ENCODE data around the gene SLC2A5.

SLC2A5 gene

DNA sequence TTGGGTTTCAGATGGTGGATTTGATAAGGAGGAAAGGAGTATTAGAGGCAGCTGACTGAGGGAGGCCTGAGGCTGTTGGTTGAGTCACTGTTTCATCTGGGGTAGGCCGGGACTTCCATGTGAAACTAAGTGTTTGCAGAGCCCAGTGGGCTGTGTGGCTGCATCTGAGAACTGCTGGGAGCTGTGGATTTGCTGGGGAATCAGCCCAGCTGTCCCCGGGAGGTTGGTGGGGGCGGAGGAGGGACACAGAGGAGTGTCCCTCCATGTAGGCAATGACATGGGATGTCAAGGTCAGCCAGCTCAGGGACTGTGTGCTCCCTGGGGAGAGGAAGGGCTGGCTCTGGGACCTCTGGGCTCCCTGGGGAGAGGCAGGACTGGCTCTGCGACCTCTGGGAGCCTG, 79.6 kb downstream of the SLC2A5 start:
- H3K9me3 ChIP-seq (ENCODE audit: severe bottlenecking): no peaks in the 10 kb centered on the region
- H3K27ac ChIP-seq: no peak overlapping the region
- no peaks in the 10 kb centered on the region for H3K36me3 ChIP-seq
- TF ChIP-seq, protein P1, sequence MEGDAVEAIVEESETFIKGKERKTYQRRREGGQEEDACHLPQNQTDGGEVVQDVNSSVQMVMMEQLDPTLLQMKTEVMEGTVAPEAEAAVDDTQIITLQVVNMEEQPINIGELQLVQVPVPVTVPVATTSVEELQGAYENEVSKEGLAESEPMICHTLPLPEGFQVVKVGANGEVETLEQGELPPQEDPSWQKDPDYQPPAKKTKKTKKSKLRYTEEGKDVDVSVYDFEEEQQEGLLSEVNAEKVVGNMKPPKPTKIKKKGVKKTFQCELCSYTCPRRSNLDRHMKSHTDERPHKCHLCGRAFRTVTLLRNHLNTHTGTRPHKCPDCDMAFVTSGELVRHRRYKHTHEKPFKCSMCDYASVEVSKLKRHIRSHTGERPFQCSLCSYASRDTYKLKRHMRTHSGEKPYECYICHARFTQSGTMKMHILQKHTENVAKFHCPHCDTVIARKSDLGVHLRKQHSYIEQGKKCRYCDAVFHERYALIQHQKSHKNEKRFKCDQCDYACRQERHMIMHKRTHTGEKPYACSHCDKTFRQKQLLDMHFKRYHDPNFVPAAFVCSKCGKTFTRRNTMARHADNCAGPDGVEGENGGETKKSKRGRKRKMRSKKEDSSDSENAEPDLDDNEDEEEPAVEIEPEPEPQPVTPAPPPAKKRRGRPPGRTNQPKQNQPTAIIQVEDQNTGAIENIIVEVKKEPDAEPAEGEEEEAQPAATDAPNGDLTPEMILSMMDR (IDR thresholded peaks at IDR 0.05; ENCODE audit: low read depth, low read length): no peak
- no peak overlapping the region for H3K4me3 ChIP-seq (ENCODE audit: low read depth, low read length)
- H3K27me3 ChIP-seq (ENCODE audit: insufficient read depth, low read depth, severe bottlenecking): no peaks in the 10 kb centered on the region
- no peak for DNase-seq

DNA sequence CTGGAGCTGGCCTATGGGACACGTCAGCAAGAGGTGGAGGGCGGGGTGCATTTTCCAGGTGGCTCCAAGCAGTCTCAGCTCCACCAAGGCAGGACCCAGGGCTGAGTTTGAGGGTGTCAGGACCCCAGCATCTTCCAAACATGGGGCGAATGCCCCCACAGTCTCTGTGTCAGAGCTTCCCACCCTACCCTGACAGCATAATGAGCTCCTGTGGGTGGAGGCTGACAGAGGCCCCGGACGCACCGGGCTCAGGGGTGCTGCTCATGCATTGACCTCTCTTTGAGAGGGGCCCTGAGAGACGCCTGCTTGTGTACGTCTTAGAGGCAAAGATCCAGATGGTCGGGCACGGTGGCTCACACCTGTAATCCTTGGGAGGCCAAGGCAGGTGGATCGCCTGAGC, 80.4 kb downstream of the SLC2A5 start:
- Histone ChIP-seq H3K9me3 (ENCODE audit: severe bottlenecking) (no peaks in the 10 kb centered on the region), H3K27ac (no peak overlapping the region), H3K27me3 (ENCODE audit: insufficient read depth, low read depth, severe bottlenecking) (no peaks in the 10 kb centered on the region), H3K4me3 (ENCODE audit: low read depth, low read length) (no peak overlapping the region), H3K36me3 (no peaks in the 10 kb centered on the region)
- TF ChIP-seq, protein P1 (IDR thresholded peaks at IDR 0.05; ENCODE audit: low read depth, low read length): no peak
- DNase-seq: no peak

DNA sequence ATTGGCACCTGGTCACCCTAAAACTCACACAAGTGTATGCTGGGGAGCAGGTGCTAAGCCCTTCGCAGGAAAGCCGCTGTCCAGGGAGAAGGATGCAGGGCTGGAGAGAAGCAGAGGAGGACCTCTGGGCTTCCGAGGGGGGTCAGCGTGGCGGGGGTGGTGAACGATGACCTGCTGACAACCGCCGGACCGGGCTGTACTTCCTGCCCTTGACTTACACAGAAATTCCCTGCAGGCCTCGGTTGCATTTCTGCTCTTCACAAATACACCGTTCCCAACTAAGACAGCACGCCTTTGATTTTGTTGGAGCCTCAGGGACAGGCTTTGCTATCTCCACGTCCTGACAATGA, 80.8 kb downstream of the SLC2A5 start:
- no peak overlapping the region for H3K27ac ChIP-seq
- no peak overlapping the region for H3K4me3 ChIP-seq (ENCODE audit: low read depth, low read length)
- no peak for DNase-seq
- TF ChIP-seq, protein P1 (IDR thresholded peaks at IDR 0.05; ENCODE audit: low read depth, low read length): no peak
- no peaks in the 10 kb centered on the region for H3K27me3 ChIP-seq (ENCODE audit: insufficient read depth, low read depth, severe bottlenecking)
- H3K36me3 ChIP-seq: no peaks in the 10 kb centered on the region
- no peaks in the 10 kb centered on the region for H3K9me3 ChIP-seq (ENCODE audit: severe bottlenecking)

DNA sequence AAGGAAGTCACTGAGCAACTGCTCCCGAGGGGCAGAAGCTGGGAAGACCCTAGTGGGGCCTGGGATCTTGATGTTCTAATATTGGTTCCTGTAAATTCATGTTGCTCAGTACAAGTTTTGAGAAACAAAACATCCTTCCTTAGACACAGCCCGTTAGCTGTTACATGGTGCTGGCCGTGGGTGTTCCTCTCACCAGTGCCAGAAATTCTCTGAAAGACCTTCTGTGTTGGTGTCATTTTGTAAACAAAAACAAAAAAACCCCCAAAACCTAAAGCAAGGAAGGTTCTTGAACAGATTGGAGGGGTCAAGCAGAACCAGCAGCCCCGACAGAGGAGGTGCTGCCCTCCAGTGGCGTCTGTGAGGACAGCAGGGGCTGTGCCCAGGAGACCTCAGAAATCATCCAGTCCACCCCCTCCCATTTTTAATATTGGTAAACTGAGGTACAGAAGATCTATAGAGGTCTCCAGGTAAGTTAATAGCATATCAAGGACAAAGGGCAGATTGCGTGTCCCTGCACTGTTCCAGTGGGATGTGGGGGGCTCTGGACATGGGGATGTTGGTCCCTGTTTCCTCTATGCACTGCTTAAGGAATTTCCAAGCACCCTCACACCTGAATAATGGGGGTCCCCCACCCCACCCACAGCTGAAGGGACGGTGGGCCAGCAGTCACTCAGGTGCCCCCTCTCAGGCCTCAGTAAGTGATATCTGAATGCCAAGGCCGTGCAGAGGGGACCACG, 81.4 kb downstream of the SLC2A5 start:
- TF ChIP-seq, protein P1 (IDR thresholded peaks at IDR 0.05; ENCODE audit: low read depth, low read length): peak; percentile 87
- no peaks in the 10 kb centered on the region for H3K27me3 ChIP-seq (ENCODE audit: insufficient read depth, low read depth, severe bottlenecking)
- peak; percentile 57 for DNase-seq
- H3K27ac ChIP-seq: no peak overlapping the region
- H3K36me3 ChIP-seq: no peaks in the 10 kb centered on the region
- H3K4me3 ChIP-seq (ENCODE audit: low read depth, low read length): no peak overlapping the region
- H3K9me3 ChIP-seq (ENCODE audit: severe bottlenecking): no peaks in the 10 kb centered on the region

DNA sequence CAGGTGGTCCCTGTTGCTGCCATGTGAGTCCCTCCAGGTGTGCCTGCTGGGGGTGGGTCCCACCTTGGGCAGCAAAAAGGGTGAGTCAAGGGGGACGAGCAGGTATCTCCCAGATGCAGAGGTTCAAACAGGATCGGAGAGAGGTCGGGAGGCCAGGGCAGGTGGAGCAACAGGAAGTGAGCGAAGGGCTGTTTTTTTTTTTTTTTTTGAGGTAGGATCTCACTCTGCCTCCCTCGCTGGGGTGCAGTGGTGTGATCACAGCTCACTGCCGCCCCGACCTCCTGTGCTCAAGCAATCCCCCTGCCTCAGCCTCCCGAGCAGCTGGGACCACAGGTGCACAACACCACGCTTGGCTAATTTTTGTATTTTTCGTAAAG, 82.6 kb downstream of the SLC2A5 start:
- no peaks in the 10 kb centered on the region for H3K36me3 ChIP-seq
- DNase-seq: no peak
- no peak overlapping the region for H3K4me3 ChIP-seq (ENCODE audit: low read depth, low read length)
- TF ChIP-seq, protein P1 (IDR thresholded peaks at IDR 0.05; ENCODE audit: low read depth, low read length): no peak
- no peaks in the 10 kb centered on the region for H3K27me3 ChIP-seq (ENCODE audit: insufficient read depth, low read depth, severe bottlenecking)
- no peaks in the 10 kb centered on the region for H3K9me3 ChIP-seq (ENCODE audit: severe bottlenecking)
- no peak overlapping the region for H3K27ac ChIP-seq
